ENCODE data around the gene DOCK3.

The DOCK3 gene

DNA sequence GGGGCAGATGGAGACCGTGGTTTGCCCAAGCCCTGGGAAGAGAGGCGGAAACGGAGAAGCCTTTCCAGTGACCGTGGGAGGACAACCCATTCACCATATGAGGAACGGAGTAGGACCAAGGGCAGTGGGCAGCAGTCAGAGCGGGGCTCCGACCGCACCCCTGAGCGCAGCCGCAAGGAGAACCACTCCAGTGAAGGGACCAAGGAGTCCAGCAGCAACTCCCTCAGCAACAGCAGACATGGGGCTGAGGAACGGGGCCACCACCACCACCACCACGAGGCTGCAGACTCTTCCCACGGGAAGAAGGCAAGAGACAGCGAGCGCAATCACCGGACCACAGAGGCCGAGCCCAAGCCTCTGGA is 718.4 kb downstream of the DOCK3 start:
- TF ChIP-seq, protein P1, sequence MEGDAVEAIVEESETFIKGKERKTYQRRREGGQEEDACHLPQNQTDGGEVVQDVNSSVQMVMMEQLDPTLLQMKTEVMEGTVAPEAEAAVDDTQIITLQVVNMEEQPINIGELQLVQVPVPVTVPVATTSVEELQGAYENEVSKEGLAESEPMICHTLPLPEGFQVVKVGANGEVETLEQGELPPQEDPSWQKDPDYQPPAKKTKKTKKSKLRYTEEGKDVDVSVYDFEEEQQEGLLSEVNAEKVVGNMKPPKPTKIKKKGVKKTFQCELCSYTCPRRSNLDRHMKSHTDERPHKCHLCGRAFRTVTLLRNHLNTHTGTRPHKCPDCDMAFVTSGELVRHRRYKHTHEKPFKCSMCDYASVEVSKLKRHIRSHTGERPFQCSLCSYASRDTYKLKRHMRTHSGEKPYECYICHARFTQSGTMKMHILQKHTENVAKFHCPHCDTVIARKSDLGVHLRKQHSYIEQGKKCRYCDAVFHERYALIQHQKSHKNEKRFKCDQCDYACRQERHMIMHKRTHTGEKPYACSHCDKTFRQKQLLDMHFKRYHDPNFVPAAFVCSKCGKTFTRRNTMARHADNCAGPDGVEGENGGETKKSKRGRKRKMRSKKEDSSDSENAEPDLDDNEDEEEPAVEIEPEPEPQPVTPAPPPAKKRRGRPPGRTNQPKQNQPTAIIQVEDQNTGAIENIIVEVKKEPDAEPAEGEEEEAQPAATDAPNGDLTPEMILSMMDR (IDR thresholded peaks at IDR 0.05): no peak
- no peak overlapping the region for H3K4me3 ChIP-seq
- no peaks in the 10 kb centered on the region for H3K9me3 ChIP-seq
- H3K36me3 ChIP-seq: peaks cover 30 to 76% (median 61%) of the 10 kb centered on the region in 3 donors
- DNase-seq: no peak
- no peak overlapping the region for H3K27ac ChIP-seq
- H3K4me1 ChIP-seq: peaks cover 0 to 75% (median 53%) of the 10 kb centered on the region in 4 donors
- intact Hi-C loops (cut with DNase I; ENCODE audit: low total_unique reads): loop anchor here (5.0 to 10.0 kb wide), 2 partner anchors 282 to 776 kb away; partner anchors contain the start of genes MAPKAPK3 and TEX264
- H3K27me3 ChIP-seq: no peaks in the 10 kb centered on the region

DNA sequence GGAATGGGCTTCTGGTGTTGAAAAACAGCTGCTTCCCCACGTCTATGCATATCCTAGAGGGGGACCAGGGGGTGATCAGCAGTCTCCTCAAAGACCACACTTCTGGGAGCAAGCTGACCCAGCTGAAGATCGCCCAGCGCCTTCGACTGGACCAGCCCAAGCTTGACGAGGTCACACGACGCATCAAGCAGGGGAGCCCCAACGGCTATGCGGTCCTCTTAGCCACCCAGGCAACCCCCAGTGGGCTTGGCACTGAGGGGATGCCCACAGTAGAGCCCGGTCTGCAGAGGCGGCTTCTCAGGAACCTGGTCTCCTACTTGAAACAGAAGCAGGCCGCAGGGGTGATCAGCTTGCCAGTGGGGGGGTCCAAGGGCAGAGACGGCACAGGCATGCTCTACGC is 718.8 kb downstream of the DOCK3 start:
- no peak for DNase-seq
- intact Hi-C loops (cut with DNase I; ENCODE audit: low total_unique reads): loop anchor here (5.0 to 10.0 kb wide), 2 partner anchors 281 to 776 kb away; partner anchors contain the start of genes MAPKAPK3 and TEX264
- Histone ChIP-seq H3K4me1 (peaks cover 0 to 71% (median 53%) of the 10 kb centered on the region in 4 donors), H3K9me3 (no peaks in the 10 kb centered on the region), H3K4me3 (no peak overlapping the region), H3K27ac (no peak overlapping the region), H3K27me3 (no peaks in the 10 kb centered on the region), H3K36me3 (peaks cover 32 to 76% (median 60%) of the 10 kb centered on the region in 3 donors)
- TF ChIP-seq, protein P1 (IDR thresholded peaks at IDR 0.05): no peak

DNA sequence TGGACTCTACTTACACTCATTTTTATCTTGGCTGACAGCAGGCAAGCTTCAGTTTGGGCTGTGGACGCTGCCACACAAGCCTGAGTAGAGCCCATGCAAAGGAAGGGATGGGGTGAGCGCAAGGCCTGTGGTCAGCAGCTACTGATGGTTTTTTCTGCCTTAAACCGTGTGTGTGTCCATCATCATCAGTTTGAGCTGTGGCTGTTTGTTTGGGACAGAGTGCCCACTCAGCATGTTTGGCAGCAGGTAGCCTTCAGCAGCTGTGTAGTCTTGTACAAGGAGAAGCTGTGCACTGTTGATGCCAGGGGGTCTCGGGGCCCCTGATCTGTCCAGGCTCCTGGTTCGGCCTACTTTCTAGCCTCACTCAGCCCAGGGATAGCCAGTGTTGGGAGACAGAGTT is 719.8 kb downstream of the DOCK3 start:
- Histone ChIP-seq H3K9me3 (no peaks in the 10 kb centered on the region), H3K4me3 (no peak overlapping the region), H3K27ac (no peak overlapping the region), H3K27me3 (no peaks in the 10 kb centered on the region), H3K4me1 (peaks cover 0 to 69% (median 49%) of the 10 kb centered on the region in 4 donors), H3K36me3 (peaks cover 37 to 77% (median 58%) of the 10 kb centered on the region in 3 donors)
- TF ChIP-seq, protein P1 (IDR thresholded peaks at IDR 0.05): no peak
- DNase-seq: no peak
- intact Hi-C loops (cut with DNase I; ENCODE audit: low total_unique reads): loop anchor here (5.0 to 10.0 kb wide), 2 partner anchors 280 to 777 kb away; partner anchors contain the start of genes MAPKAPK3 and TEX264

DNA sequence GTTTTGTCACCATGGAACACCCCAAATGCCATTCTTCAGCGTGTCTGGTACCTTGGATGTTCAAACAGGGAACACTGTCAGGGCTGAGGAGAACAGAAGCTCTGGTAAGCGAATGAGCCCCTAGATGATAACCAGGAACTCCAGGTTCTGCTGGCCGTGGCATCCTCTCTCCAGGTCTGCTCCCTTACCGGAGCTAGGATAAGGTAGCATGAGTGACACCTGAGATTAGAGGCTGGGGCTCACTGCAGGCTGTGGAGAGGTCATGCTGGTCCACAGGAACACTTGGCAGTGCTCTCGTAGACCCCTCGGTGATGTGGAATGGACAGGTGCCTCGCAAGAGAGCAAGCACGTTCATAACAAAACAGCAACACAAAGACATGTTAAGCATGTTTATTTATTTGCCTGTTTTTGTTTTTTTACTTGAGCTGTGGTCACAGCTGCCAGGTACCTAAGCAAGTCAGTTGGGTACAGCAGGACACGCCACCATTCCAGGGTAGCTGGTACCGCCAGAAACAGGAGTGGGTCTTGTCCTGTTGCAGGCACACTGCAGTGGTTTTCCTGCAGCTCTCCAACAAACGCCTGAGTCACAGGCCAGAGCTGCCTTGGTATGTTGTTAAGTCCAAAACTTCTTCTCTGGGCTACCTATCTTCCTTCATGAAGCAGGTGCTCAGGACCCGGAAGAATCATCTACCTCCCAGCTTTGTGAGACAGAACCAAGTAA is 720.9 kb downstream of the DOCK3 start:
- H3K36me3 ChIP-seq: peaks cover 37 to 88% (median 67%) of the 10 kb centered on the region in 3 donors
- H3K27me3 ChIP-seq: no peaks in the 10 kb centered on the region
- H3K4me3 ChIP-seq: no peak overlapping the region
- DNase-seq: peak in 1 of 2 donors; percentile 38
- H3K9me3 ChIP-seq: no peaks in the 10 kb centered on the region
- peaks cover 0 to 58% (median 40%) of the 10 kb centered on the region in 4 donors for H3K4me1 ChIP-seq
- intact Hi-C loops (cut with DNase I; ENCODE audit: low total_unique reads): loop anchor here (10.0 kb wide), 1 partner anchor 279 kb away; the partner anchor contains the start of gene TEX264
- H3K27ac ChIP-seq: no peak overlapping the region
- TF ChIP-seq, protein P1 (IDR thresholded peaks at IDR 0.05): no peak

DNA sequence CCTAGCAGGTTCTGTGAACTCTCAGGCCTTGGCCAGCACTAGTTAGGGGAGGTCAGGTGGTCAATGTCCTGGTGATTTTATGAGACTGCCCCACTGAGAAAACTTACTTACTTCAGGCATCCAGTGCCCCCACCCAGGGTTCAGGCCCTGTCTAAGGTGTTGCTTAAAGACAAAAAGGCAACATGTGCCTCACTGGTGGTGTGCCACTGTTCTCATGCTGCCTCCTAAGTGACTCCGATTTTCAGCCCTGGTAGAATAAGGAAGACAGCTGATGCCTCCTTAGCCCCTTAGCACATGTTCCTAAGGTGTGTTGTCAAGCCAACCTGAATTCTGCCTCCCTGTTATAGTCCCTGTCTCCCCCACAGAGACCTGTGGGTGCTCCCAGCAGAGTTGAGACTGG is 721.7 kb downstream of the DOCK3 start:
- Histone ChIP-seq H3K4me3 (no peak overlapping the region), H3K4me1 (peaks cover 0 to 56% (median 38%) of the 10 kb centered on the region in 4 donors), H3K36me3 (peaks cover 37 to 96% (median 67%) of the 10 kb centered on the region in 3 donors), H3K27me3 (no peaks in the 10 kb centered on the region), H3K27ac (peak overlapping the region in 1 of 2 donors; percentile 26), H3K9me3 (no peaks in the 10 kb centered on the region)
- intact Hi-C loops (cut with DNase I; ENCODE audit: low total_unique reads): loop anchor here (10.0 kb wide), 1 partner anchor 278 kb away; the partner anchor contains the start of gene TEX264
- DNase-seq: no peak
- TF ChIP-seq, protein P1 (IDR thresholded peaks at IDR 0.05): no peak

Data from tibial artery (tissue), 4 donors.